ENCODE results near the gene MBD5.

The MBD5 gene

DNA sequence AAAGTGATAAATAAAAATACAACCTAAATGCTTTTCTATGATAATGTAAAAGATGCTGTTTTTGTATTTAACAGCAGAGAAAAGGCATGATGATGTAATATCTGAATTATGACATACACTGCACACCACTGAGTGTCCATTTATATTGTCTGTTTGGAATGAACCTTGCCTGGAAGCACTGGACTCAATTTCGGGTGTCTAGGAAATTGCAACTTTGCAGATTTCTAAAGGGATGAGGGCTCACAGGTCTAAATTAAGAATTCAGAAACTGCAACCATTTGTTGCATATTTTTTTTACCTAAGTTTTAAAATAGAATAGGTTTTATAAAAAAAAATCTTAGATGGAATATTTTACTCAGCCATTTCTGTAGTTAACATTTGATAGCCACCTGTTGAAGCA is 492.5 kb downstream of the MBD5 start:
- in situ Hi-C loops (cut with MboI; ENCODE audit: low sequenced_read_pairs): loop anchor here (25.0 kb wide), 1 partner anchor 551 kb away; no protein-coding TSS in a partner anchor

DNA sequence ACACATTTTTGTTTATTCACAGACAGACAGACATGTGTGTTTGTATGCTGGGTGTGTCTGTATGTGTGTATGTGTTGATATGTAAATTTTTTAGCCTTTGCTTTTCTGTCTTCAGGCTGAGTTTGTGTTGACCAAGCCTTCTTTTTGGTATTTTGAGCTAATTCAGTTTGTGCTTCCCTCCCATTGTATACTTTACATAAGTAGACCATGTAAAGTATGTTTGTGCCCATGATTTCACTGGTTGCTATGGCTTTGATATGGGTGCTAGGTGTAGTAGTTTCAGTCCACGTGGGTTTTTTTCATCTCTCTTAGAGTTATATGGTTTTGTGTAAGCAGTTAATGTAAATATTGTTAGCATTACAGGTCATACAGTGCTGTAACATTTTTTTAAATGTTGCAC is 494.2 kb downstream of the MBD5 start:
- in situ Hi-C loops (cut with MboI; ENCODE audit: low sequenced_read_pairs): loop anchor here (25.0 kb wide), 1 partner anchor 553 kb away; no protein-coding TSS in a partner anchor

DNA sequence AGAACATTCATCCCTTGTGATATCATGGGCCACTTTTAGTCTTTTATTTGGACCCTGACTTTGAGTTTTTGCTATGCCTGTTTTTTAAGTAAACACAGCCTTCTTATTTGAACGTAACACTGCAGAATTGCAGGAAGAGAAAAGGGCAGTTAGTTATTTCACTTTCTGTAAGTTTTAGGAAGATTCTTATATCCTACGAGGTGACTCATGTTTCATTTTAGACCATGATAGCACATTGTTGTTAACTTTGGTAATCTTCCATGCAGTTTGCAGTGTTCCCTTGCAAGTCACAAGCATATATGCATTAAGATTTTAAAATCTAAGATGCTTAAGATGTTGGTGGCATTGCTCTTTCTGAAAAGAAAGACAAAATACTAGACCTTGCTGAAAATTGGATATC is 495.1 kb downstream of the MBD5 start:
- in situ Hi-C loops (cut with MboI; ENCODE audit: low sequenced_read_pairs): loop anchor here (25.0 kb wide), 1 partner anchor 554 kb away; no protein-coding TSS in a partner anchor

DNA sequence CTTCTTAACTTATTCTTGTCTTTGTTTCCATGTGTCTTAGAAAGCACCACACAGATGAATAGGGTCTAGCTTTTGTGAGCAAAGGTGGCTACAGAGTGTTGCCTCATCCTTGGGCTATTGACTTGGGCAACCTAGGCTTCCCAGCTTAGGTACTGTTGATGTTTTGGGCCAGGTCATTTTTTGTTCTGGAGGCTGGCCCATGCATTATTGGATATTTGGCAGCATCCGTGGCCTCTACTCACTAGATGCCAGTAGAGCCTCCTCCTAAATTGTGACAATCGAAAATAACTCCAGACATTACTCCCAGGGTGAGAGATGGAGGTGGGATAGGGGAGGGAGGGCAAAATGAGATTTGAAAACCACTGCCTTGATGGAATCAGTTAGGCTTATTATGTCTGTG is 496.4 kb downstream of the MBD5 start:
- in situ Hi-C loops (cut with MboI; ENCODE audit: low sequenced_read_pairs): loop anchor here (25.0 kb wide), 1 partner anchor 555 kb away; no protein-coding TSS in a partner anchor

DNA sequence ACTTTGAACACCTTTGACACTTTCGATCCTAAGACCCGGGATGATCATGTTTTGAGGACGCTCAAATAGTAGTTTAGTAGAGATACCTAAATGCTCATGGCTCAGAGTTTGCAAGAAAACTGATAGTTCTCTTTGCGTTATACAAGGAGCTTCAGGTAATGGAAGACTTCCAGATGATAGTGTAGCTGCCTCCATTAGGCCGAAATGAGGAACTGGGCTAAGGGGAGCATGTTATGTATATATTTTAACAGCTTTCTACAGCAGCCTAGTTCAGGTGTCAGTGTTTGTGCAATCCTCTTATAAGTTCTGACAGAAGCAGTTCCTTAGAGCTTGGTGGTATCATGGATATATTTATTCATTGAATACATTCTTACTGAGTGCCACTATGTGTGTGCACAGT is 496.9 kb downstream of the MBD5 start:
- in situ Hi-C loops (cut with MboI; ENCODE audit: low sequenced_read_pairs): loop anchor here (25.0 kb wide), 1 partner anchor 556 kb away; no protein-coding TSS in a partner anchor

DNA sequence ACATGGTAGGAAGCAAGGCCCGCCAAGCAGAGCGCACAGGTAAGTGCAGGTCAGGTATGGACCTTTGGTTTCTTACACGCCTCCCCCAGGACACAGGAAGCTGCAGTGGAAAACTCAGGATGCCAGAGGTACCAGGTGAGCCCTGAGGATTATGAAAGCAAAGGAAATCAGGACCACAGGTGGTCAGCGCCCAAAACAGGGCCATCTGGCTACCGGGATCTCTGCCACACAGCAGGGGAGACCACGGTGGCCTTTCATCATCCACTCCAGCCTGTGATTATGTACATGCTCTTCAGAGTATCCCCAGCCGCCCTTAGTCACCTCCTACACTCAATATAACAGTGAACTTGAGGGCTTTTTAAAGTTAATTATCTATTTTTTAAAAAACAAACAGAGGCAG is 498.1 kb downstream of the MBD5 start:
- in situ Hi-C loops (cut with MboI; ENCODE audit: low sequenced_read_pairs): loop anchor here (25.0 kb wide), 1 partner anchor 557 kb away; no protein-coding TSS in a partner anchor

DNA sequence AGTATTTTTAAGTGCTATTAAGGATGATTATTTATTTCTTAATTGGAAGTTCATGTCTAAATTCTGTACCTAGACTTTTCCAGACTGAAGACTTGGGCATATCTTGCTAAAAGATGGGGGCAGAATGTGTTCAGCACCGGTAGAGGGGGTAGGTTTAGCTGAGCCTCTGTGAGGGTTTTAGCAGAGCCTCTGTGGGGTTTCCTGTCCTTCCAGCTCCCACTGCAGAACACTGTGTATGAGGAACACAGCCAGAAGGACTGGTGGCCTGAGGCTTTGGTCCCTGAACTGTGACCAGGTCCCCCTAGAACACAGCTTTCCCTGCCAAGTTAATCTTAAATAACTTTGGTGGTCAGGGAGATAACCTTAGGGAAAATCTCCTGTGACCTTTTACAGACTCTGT is 500.3 kb downstream of the MBD5 start:
- in situ Hi-C loops (cut with MboI; ENCODE audit: low sequenced_read_pairs): loop anchor here (25.0 kb wide), 1 partner anchor 559 kb away; no protein-coding TSS in a partner anchor

DNA sequence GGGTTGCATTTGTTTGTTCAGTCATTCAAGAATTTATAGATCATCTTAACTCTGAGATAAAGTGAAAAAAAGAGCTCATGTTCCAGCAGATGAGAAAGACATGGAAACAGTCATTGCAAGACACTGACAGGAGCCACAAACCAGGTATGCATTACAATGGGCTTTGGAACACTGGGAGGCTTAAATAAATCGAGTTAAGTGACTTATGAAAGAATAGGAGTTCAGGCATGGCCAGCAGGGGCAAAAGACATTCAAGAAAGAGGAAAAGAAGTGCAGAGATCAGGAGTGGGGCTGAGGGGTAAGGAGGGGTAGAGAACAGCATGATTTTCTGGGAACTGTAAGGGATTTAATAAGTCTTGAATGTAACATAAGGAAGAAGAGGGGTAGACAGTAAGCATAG is 502.4 kb downstream of the MBD5 start:
- in situ Hi-C loops (cut with MboI; ENCODE audit: low sequenced_read_pairs): loop anchor here (25.0 kb wide), 1 partner anchor 561 kb away; no protein-coding TSS in a partner anchor

DNA sequence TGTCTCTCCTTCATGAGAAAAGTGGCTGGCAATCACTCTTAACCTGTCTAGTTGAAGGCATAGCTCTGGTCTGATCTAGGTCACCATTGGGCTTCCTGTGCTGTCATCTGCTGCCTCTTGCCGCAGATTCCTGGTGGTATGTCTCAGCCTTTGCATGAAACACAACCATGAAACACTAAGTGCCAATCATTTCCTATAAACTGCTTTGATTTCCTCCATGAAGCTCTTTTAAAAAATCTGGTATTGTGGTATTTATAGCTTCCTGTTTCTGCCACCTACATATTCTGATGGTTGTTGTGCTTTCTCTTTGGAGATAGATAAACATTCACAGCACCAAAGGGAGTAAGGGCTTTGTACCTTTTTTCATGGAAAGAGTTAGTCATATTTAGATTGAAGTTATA is 503.6 kb downstream of the MBD5 start:
- in situ Hi-C loops (cut with MboI; ENCODE audit: low sequenced_read_pairs): loop anchor here (25.0 kb wide), 1 partner anchor 562 kb away; no protein-coding TSS in a partner anchor

DNA sequence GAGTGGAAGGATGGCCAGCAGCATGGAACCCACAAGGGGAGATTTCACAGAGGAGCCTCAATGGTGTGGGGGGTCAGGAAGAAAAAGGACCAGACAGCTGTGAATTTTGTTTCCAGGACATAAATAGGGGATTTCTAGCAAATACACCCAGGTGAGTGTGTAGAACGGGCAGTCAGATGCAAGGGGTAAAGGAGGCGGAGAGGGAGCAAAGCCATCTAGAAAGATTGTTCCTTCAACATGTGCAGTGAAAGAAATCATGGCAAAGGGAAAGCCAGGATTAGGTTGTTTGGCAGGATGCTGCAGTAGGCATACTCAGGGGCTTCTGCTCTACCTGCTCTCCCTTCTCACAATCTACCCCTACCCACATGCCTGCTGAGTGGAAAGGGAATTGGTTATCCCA is 504.2 kb downstream of the MBD5 start:
- in situ Hi-C loops (cut with MboI; ENCODE audit: low sequenced_read_pairs): no loop called here

DNA sequence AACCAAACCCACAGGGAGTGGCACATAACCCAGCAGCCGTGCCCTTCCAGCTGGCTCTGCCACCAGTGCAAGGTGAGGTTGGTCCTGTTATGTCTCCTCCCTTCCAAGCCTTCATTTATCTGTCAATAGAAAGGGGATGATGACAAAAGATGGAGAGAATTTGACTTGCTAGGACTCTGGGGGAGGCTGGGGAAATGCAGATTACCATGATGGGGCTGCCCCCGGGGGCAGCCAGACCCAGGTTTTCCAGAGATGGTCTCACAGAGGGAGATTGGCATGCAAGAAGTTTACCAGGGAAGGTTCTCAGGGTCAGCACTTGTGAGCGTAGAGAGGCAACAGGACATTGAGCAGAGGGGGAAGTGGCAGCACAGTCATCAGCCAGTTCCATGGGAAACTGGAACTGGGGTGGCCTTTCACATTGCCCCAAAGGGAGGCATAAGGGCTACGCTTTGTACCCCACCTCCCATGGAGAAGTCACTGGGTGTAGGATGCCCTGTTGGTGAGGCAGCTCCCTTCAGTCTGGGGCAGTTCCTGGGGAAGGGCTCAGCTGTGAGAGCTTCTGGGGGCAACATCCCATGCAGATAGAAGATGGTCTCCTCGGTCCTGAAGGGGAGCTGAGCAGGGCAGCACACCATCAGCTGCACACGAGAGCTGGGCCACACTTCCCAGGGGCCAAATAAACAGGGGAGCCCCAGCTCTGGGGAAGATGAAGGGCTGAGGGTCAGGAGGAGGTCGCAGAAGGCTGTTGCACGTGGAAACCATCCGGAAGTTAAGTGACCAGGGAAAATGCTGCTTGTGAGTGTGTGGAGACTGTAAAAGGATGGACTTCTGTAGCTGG is 505.8 kb downstream of the MBD5 start:
- in situ Hi-C loops (cut with MboI; ENCODE audit: low sequenced_read_pairs): no loop called here

DNA sequence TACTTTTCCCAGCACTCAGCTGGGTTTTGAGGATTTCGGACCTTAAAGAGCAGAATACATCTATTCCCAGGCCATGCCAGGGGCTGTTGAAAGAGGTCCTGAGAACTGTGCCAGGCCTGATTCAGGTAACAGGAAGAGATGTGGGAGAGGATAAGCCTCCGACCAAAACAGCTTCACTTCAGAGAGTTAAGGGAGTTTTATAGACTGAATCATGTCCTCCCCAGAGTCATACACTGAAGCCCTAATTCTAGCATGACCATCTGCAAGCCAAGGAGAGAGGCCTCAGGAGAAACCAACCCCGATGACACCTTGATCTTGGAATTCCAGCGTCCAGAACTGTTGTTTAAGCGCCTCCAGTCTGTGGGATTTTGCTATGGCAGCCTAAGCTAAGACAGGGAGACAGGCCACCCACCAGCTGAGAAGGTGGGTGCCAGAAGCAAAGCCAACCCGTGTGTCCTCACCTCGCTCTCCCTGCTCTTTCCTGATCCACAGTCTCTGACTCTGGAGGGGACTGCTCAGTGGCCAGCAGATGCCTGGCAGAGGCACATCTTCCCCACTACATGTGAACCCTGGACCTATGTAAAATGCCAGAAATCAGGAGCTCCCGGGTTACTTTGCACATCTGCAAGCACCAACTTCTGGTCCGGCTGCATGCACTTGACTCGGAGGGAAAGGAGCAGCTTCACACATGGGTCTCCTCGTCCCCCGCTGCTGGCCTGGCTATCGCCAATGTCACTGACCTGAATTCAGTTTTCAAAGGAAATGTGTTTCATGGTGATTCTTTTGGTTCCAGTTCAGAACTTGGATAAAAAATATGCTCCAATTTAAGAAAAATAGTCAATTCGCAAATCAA is 506.8 kb downstream of the MBD5 start:
- in situ Hi-C loops (cut with MboI; ENCODE audit: low sequenced_read_pairs): no loop called here

DNA sequence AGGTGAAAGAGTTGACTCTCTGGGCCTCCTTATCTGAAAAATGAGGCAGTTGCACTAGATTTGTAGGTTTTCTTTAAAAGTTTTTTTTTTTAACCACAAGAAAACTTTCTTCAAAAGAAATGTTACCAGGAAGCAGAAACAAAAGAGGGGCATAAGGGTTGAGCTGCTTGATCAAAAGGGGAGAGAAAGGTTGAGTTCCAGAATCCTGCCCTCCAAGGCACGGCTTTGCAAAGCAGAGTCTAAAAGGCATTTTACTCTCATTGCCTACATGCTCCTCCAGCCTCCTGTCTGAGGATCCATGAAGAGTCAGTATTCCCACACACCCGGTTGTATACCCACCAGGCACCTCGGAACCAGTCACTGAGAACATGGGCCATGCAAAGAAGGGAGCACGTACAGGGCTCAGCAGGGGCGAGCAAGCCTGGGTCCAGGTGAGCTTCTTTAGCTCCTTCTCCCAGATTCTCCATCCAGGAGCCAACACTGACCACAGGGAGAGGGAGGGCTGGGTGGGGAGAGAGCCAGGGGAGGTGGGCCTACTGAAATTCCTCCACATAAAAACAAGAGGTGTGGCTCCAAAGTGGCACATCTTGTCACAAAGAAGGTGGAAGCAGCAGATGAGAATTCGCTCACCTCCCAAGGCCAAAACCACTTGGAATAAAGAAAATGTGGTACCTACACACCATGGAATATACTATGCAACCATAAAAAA is 507.6 kb downstream of the MBD5 start:
- in situ Hi-C loops (cut with MboI; ENCODE audit: low sequenced_read_pairs): no loop called here

DNA sequence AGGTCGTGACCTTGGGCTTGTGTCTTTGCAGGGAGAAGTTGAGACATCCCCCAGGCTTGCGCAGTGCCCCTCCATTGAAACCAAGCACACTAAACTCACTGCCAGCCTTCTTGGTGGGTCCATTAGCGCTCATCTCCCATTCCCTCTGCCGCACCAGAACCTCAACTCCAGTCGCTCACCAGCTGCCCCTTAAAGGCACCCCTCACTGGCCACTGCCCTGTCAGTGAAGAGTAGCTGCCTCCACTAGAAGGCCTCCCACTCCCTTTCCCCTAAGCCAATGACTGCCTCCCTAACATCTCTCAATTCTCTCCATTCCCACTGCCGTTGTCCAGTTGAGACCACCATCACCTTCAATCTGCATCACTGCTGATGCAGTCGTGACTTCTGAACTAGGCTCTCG is 508.9 kb downstream of the MBD5 start:
- in situ Hi-C loops (cut with MboI; ENCODE audit: low sequenced_read_pairs): no loop called here

DNA sequence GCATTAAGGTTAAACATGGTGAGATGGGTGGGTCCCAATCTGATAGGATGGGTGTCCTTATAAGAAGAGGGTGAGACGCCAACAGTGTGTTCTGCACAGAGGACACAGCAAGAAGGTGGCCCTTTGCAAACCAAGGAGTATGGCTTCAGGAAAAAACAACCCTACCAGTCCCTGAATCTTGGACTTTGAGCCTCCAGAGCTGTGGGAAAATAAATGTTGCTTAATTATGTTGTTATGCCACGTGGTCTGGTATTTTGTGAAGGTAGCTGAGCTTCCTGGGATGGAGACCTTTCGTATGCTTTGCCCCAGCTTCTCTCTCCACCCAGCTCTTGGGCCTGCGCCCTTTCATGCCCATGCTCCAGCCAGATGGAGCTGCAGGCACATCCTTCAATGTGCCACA is 509.5 kb downstream of the MBD5 start:
- in situ Hi-C loops (cut with MboI; ENCODE audit: low sequenced_read_pairs): no loop called here

DNA sequence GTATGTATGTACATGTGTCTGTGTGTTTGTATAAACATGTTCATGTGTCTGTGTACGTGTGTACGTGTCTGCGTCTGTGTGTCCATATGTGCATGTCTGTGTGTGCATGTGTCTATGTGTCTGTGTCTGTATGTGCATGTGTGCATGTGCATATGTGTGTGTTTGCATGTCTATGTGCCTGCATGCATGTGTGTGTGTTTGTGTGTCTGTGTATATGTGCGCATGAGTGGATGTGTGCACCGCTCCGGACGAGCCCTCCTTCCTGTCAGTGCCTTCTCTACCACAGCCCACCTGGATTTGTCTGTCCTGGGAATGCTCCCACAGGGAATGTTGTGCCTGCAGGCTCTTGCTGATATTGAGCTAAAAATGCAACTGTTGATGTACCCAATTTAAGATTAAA is 510.3 kb downstream of the MBD5 start:
- in situ Hi-C loops (cut with MboI; ENCODE audit: low sequenced_read_pairs): no loop called here

DNA sequence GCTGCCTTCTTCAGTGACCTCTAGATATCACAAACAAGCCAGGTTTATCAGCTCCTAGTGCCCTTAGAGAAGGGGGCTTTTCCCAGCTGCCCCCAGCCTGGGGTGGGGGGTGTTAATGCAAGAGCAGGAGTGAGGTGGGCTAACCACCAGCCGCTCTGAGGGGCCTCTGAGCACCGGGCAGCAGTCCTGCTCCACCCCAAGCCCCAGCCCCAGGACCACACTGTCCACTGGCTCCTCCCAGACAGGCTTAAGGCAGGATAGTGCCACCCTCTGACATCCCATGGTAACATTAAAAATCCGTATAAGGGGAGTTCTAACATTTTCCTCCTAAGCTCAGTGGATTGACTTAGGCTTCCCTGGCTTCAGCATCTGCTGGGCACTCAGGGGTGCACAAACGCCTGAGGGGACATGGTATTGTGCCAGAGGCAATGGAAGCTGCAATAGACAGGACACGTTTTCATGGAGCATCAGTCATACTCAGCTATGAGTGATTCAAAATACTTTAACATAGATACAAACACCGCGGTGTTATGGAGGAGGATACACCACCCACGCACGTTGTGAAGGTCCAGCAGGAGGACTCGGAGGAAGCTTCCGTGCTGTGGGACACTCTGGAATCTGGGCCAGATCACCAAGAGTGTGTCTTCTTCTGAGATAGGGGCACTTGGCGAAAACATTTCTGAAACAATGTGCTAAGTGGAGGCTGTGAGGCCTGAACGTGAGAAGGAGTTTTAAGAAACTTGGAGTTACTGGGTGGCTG is 511.0 kb downstream of the MBD5 start:
- in situ Hi-C loops (cut with MboI; ENCODE audit: low sequenced_read_pairs): no loop called here

DNA sequence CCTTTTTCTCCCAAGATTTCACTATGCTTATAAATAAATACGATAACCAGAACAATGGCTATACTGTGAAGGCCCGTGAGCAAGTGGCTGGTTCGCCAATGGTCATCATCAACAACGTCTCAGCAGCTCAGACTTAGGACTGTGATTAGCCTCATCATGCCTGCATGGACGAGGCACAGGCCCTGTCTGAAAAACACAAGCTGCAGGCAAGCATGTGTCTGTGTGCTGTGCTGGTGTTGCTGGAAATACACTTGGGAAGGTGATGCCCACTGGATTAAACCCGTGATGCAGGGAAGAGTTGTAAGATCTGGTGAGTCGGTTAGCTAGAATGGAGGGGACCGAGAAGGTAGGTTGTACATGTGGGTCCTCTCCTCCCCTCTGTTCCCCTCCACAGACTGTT is 512.1 kb downstream of the MBD5 start:
- in situ Hi-C loops (cut with MboI; ENCODE audit: low sequenced_read_pairs): no loop called here

DNA sequence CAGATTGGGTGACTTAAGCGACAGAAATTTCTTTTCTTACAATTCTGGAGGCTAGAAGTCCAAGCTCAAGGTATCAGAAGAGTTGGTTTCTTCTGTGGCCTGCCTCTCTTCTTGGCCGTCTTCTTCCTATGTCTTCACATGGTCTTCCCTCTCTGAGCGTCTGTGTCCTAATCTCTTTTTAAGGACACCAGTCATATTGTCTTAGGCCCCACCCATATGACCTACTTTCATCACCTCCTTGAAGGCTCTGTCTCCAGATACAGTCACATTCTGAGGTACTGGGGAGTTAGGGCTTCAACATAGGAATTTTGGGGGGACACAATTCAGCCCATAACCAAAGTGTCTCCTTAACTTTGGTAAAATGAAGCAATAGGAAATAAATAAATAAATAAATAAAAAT is 512.8 kb downstream of the MBD5 start:
- in situ Hi-C loops (cut with MboI; ENCODE audit: low sequenced_read_pairs): no loop called here
